HEK293 (cell line): ENCODE results near the gene INO80C.
A peak's percentile ranks its signal among the peaks of the same experiment; 100 is the strongest.

Source experiments
- CTCF ChIA-PET: fragments of 350-600 bp; formaldehyde crosslinking; extraction: SDS; loops from one replicate; lab custom pipeline; 2021; ENCODE audit warnings: antibody characterized with exemption; lab: Yijun Ruan, JAX
- POLR2A ChIA-PET: fragments of 300-600 bp; formaldehyde crosslinking; extraction: SDS; loops from one replicate; lab custom pipeline; 2020; ENCODE audit warnings: antibody characterized with exemption, inconsistent platforms; lab: Yijun Ruan, JAX
- H3K27ac ChIP-seq: fragments of 200-500 bp; sonication (Bioruptor generic); 2 replicates; pipeline ENCODE4 v1.5.1; 2014; ENCODE audit warnings: low read depth, low read length, control low read depth, inconsistent platforms; ENCODE audit errors: extremely low read depth
- H3K36me3 ChIP-seq, 2 experiments: fragments of 200-500 bp in 1 of 2; sonication (Bioruptor generic) in 1 of 2; 1 replicate in 1 of 2; 2 replicates in 1 of 2; pipeline ENCODE4 v1.5.1; 2014 to 2017; ENCODE audit warnings: inconsistent platforms in 2 of 2, low read length in 2 of 2; ENCODE audit not compliant: control insufficient read depth in 2 of 2, insufficient read depth in 1 of 2
- H3K4me1 ChIP-seq: fragments of 200-500 bp; sonication (Bioruptor generic); 2 replicates; pipeline ENCODE4 v1.5.1; 2014; ENCODE audit warnings: mild to moderate bottlenecking, low read length, inconsistent platforms; ENCODE audit not compliant: control insufficient read depth, insufficient read depth
- H3K4me3 ChIP-seq: 2 replicates; pipeline ENCODE4 v1.5.1; 2011; ENCODE audit warnings: low read depth, mild to moderate bottlenecking, control low read depth, low read length, moderate library complexity
- H3K9me3 ChIP-seq: fragments of 200-500 bp; sonication (Bioruptor generic); 2 replicates; pipeline ENCODE4 v1.5.1; 2014; ENCODE audit warnings: low read depth, low read length, inconsistent platforms; ENCODE audit not compliant: control insufficient read depth, insufficient read depth
- ELK4 ChIP-seq: IDR thresholded peaks from 2 replicates; pipeline ENCODE4 v1.6.1; 2011; ENCODE audit warnings: mild to moderate bottlenecking, low read depth, low read length, borderline replicate concordance
- KLF9 ChIP-seq: fragments of 450-650 bp; formaldehyde crosslinking; IDR thresholded peaks from 2 replicates; pipeline ENCODE4 v1.5.1; 2016; ENCODE audit warnings: missing biosample characterization, missing genetic modification characterization, low read depth
- ZFHX2 ChIP-seq: fragments of 450-650 bp; formaldehyde crosslinking; conservative IDR thresholded peaks from 2 replicates; pipeline ENCODE4 v1.5.1; 2016; ENCODE audit warnings: missing biosample characterization, missing genetic modification characterization
- ZNF24 ChIP-seq: fragments of 450-650 bp; formaldehyde crosslinking; IDR thresholded peaks from 2 replicates; pipeline ENCODE4 v1.5.1; 2016; ENCODE audit warnings: missing biosample characterization, missing genetic modification characterization
- ZNF335 ChIP-seq: fragments of 450-650 bp; formaldehyde crosslinking; conservative IDR thresholded peaks from 2 replicates; pipeline ENCODE4 v1.5.1; 2016; ENCODE audit warnings: missing biosample characterization, missing genetic modification characterization
- ZNF416 ChIP-seq: fragments of 450-650 bp; formaldehyde crosslinking; IDR thresholded peaks from 2 replicates; pipeline ENCODE4 v1.5.1; 2016; ENCODE audit warnings: missing biosample characterization, missing genetic modification characterization
- ZNF558 ChIP-seq: fragments of 450-650 bp; formaldehyde crosslinking; IDR thresholded peaks from 2 replicates; pipeline ENCODE4 v1.5.1; 2016; ENCODE audit warnings: missing biosample characterization, missing genetic modification characterization
- ZNF785 ChIP-seq: fragments of 450-650 bp; formaldehyde crosslinking; IDR thresholded peaks from 2 replicates; pipeline ENCODE4 v1.5.1; 2016; ENCODE audit warnings: missing biosample characterization, missing genetic modification characterization
- TF ChIP-seq, protein P1 (sequence below): fragments of 450-650 bp; formaldehyde crosslinking; IDR thresholded peaks from 2 replicates; pipeline ENCODE4 v1.5.1; 2016; ENCODE audit warnings: missing biosample characterization, missing genetic modification characterization, borderline replicate concordance

Gene INO80C

GRCh38 chr18:35478520-35479435, 19.0 kb downstream of the INO80C start:
- TF ChIP-seq ZNF785 (tag by site-specific recombination), result no peak
- 0 out of 2 replicates have a peak, but pooled peaks have one; percentile 9 for TF ChIP-seq ZFHX2
- Histone ChIP-seq H3K27ac (no peak overlapping the region), H3K4me1 (no peaks in the 10 kb centered on the region), H3K36me3 (no peaks in the 10 kb centered on the region), H3K9me3 (no peaks in the 10 kb centered on the region), H3K4me3 (no peak overlapping the region)
- POLR2A ChIA-PET, result interaction anchor here (0.7 kb wide), 1 partner anchor 19 kb away, joined by 5 read pairs; the partner anchor contains the start of gene INO80C
- CTCF ChIA-PET, result interaction anchor here (1.1 kb wide), 1 partner anchor 71 kb away, joined by 4 read pairs; no protein-coding TSS in a partner anchor

DNA sequence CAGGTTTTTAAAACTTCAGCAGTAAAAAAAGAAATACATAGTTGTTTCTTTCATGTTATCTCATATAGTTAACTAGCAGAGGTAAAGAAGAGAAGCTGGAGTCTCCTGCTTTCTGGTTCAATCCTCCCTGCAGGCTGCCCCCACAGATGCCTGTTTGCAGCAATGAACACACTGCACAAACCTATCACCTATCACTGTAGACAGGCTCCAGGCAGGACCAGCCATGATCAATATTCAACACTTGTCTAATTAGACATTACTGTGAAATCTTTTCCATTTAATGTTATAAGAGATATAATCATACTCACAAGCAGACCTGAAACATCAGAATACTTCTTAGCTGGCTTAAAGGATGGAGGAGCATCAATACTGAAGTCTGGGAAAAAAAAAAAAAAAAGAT, 19.8 kb downstream of the INO80C start:
- Histone ChIP-seq H3K27ac (no peak overlapping the region), H3K36me3 (no peaks in the 10 kb centered on the region), H3K4me1 (no peaks in the 10 kb centered on the region), H3K4me3 (no peak overlapping the region), H3K9me3 (no peaks in the 10 kb centered on the region)
- CTCF ChIA-PET, result interaction anchor here (0.6 to 1.1 kb wide), 3 partner anchors 9 to 315 kb away, joined by 3 to 5 read pairs (median 4); no protein-coding TSS in a partner anchor
- POLR2A ChIA-PET, result no interaction called here
- peak; percentile 80 for TF ChIP-seq ZNF335 (tag by site-specific recombination)
- TF ChIP-seq KLF9 (tag by site-specific recombination), result no peak

- no peak overlapping the region for H3K27ac ChIP-seq
- H3K4me1 ChIP-seq, result no peaks in the 10 kb centered on the region
- ChIA-PET POLR2A (no interaction called here), CTCF (interaction anchor here (0.6 to 0.9 kb wide), 2 partner anchors 9 to 315 kb away, joined by 3 to 5 read pairs; no protein-coding TSS in a partner anchor)
- no peaks in the 10 kb centered on the region for H3K9me3 ChIP-seq
- H3K4me3 ChIP-seq, result no peak overlapping the region
- H3K36me3 ChIP-seq, result no peaks in the 10 kb centered on the region
- TF ChIP-seq ZNF24 (tag by site-specific recombination), result no peak
- TF ChIP-seq ELK4, result no peak
Measured at GRCh38 chr18:35477497-35477896, 20.3 kb downstream of the INO80C start.

DNA sequence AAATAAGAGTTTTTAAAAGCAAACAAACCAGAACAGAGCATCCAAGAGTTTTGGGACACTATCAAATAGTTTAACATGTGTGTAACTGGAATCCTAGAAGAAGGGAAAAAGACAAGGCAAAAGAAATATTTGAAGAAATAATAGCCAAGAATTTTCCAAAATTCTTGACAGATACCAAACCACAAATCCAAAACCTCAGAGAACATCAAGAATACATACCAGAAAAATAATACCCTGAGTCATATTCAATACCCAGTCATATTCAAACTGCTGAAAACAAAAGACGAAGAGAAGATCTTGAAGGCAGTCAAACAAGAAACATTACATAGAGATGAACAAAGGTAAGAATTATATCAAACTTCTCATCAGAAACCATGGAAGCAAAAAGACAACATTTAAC, 22.9 kb downstream of the INO80C start:
- ChIA-PET POLR2A (no interaction called here), CTCF (no interaction called here)
- no peaks in the 10 kb centered on the region for H3K4me1 ChIP-seq
- TF ChIP-seq, protein P1, sequence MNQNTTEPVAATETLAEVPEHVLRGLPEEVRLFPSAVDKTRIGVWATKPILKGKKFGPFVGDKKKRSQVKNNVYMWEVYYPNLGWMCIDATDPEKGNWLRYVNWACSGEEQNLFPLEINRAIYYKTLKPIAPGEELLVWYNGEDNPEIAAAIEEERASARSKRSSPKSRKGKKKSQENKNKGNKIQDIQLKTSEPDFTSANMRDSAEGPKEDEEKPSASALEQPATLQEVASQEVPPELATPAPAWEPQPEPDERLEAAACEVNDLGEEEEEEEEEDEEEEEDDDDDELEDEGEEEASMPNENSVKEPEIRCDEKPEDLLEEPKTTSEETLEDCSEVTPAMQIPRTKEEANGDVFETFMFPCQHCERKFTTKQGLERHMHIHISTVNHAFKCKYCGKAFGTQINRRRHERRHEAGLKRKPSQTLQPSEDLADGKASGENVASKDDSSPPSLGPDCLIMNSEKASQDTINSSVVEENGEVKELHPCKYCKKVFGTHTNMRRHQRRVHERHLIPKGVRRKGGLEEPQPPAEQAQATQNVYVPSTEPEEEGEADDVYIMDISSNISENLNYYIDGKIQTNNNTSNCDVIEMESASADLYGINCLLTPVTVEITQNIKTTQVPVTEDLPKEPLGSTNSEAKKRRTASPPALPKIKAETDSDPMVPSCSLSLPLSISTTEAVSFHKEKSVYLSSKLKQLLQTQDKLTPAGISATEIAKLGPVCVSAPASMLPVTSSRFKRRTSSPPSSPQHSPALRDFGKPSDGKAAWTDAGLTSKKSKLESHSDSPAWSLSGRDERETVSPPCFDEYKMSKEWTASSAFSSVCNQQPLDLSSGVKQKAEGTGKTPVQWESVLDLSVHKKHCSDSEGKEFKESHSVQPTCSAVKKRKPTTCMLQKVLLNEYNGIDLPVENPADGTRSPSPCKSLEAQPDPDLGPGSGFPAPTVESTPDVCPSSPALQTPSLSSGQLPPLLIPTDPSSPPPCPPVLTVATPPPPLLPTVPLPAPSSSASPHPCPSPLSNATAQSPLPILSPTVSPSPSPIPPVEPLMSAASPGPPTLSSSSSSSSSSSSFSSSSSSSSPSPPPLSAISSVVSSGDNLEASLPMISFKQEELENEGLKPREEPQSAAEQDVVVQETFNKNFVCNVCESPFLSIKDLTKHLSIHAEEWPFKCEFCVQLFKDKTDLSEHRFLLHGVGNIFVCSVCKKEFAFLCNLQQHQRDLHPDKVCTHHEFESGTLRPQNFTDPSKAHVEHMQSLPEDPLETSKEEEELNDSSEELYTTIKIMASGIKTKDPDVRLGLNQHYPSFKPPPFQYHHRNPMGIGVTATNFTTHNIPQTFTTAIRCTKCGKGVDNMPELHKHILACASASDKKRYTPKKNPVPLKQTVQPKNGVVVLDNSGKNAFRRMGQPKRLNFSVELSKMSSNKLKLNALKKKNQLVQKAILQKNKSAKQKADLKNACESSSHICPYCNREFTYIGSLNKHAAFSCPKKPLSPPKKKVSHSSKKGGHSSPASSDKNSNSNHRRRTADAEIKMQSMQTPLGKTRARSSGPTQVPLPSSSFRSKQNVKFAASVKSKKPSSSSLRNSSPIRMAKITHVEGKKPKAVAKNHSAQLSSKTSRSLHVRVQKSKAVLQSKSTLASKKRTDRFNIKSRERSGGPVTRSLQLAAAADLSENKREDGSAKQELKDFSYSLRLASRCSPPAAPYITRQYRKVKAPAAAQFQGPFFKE (tag by site-specific recombination), result no peak
- TF ChIP-seq ZNF558 (peak; percentile 92), ZNF416 (no peak)
- no peak overlapping the region for H3K27ac ChIP-seq
- no peaks in the 10 kb centered on the region for H3K36me3 ChIP-seq
- no peaks in the 10 kb centered on the region for H3K9me3 ChIP-seq
- no peak overlapping the region for H3K4me3 ChIP-seq
